Keratinocyte (primary cell): ENCODE data around the gene INAFM2.

Source experiments
- EZH2 ChIP-seq: IDR thresholded peaks from one replicate; pipeline ENCODE4 v1.6.1; 2012; ENCODE audit warnings: inconsistent platforms, mild to moderate bottlenecking, low read length, moderate library complexity
- TF ChIP-seq, protein P1 (sequence below), 3 experiments: IDR thresholded peaks in 1 of 3; conservative IDR thresholded peaks in 1 of 3; optimal IDR thresholded peaks in 1 of 3; 2 replicates in 2 of 3; 3 replicates in 1 of 3; pipeline versions ENCODE3 to v1.5.1; 2011; ENCODE audit warnings: low read length in 3 of 3, mild to moderate bottlenecking in 3 of 3, moderate library complexity in 2 of 3, control low read depth in 1 of 3, inconsistent platforms in 1 of 3; ENCODE audit not compliant: insufficient read depth in 2 of 3; ENCODE audit errors: extremely low read depth in 1 of 3

- TF ChIP-seq, protein P1, sequence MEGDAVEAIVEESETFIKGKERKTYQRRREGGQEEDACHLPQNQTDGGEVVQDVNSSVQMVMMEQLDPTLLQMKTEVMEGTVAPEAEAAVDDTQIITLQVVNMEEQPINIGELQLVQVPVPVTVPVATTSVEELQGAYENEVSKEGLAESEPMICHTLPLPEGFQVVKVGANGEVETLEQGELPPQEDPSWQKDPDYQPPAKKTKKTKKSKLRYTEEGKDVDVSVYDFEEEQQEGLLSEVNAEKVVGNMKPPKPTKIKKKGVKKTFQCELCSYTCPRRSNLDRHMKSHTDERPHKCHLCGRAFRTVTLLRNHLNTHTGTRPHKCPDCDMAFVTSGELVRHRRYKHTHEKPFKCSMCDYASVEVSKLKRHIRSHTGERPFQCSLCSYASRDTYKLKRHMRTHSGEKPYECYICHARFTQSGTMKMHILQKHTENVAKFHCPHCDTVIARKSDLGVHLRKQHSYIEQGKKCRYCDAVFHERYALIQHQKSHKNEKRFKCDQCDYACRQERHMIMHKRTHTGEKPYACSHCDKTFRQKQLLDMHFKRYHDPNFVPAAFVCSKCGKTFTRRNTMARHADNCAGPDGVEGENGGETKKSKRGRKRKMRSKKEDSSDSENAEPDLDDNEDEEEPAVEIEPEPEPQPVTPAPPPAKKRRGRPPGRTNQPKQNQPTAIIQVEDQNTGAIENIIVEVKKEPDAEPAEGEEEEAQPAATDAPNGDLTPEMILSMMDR (optimal IDR thresholded peaks at IDR 0.05 in 1 of 3, IDR thresholded peaks at IDR 0.05 in 1 of 3, conservative IDR thresholded peaks at IDR 0.05 in 1 of 3; ENCODE audit: extremely low read depth in 1 of 3, insufficient read depth in 2 of 3, low read length in 3 of 3) = peak in 2 of 3 experiments; percentile 46 to 64
- peak; percentile 55 for TF ChIP-seq EZH2
Measured at GRCh38 chr15:40282147-40282868, 41.2 kb upstream of the INAFM2 start.
